ENCODE data around the gene RCOR1.
"Not testable (repeated sequence)": the region's sequence is repeated elsewhere in the genome, so short reads cannot be mapped to it uniquely, and the experiment has no call there.

RCOR1 gene

DNA sequence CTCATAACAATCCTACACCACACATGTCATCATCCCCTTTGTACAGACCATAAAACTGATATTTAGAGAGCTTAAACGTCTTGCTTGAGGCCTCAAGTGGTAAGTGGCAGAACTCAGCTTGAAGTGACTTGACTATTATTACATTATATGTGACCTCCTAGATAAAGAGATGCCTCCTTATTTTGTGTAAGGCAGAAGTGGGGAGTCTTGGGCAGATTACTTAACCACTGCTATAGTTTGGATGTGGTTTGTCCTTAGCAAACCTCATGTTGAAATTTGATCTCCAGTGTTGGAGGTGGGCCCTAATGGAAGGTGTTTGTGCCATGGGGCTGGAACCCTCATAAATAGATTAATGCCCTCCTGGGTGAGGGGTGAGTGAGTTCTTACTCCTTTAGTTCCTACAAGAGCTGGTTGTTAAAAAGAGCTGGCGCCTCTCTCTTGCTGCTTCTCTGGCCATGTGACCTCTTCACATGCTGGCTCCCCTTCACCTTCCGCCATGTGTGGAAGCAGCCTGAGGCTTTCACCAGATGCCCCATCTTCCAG is 37.4 kb downstream of the RCOR1 start:
- DNase-seq (ENCODE audit: low read depth in 2 of 2): no peak

DNA sequence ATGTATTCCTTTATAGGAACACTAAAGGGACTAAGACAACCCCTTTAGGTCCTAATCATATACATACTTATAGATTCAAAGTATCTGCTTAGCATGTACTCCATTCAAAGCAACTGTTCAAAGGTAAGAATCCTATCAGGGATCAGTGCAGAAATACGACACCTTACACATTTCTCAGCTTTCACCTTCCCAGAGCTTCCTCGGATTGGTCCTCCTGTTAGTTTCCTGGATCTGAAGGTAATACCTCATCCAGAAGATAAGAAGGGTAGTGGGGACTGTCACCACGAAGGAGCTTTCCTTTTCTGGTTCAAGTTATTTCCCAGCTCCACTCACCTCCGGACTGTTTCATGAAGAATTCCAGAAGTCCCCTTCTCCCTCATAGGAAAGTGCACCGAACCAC is 38.0 kb downstream of the RCOR1 start:
- DNase-seq (ENCODE audit: low read depth in 2 of 2): no peak

GRCh38 chr14:102630881-102631280 is 38.4 kb downstream of the RCOR1 start:
- no peak for DNase-seq (ENCODE audit: low read depth in 2 of 2)

DNA sequence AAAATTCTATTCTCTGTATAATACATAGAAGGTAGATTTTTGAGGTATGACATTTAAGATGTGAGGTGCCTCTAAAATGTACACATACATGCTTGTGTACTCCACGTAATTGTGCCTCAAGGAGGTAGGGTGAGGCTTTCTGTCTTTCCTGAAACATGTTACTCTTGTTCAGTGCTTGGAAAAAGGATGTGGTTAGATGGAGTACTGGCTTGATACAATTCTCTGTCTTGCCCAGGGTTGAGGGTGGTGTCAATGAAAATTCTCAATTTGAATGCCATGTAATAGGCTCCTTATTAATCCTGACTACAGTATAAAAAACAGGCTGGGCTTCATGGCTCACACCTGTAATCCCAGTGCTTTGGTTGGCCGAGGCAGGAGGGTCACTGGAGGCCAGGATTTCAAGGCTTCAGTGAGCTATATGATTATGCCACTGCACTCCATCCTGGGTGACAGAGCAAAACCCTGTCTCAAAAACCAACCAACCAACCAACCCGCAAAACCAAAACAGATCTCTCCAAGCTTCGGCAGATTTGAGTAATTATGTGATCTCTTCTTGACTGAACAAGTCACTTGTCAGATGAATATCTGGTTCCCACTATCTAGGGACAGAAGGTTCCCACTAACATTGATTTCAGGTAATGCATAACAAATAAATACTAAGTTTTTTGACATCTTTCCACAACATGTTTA is 41.6 kb downstream of the RCOR1 start:
- no peak for DNase-seq (ENCODE audit: low read depth in 2 of 2)

DNA sequence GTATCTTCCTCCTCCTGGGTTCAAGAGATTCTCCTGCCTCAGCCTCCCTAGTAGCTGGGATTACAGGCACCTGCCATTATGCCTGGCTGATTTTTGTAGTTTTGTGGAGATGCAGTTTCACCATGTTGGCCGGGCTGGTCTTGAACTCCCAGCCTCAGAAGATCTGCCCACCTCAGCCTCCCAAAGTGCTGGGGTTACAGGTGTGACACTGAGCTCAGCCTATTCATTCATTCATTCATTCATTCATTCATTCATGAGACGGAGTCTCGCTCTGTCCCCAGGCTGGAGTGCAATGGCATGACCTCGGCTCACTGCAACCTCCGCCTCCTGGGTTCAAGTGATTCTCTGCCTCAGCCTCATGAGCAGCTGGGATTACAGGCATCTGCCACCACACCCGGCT is 47.2 kb downstream of the RCOR1 start:
- not testable (repeated sequence) for DNase-seq (ENCODE audit: low read depth in 2 of 2)

DNA sequence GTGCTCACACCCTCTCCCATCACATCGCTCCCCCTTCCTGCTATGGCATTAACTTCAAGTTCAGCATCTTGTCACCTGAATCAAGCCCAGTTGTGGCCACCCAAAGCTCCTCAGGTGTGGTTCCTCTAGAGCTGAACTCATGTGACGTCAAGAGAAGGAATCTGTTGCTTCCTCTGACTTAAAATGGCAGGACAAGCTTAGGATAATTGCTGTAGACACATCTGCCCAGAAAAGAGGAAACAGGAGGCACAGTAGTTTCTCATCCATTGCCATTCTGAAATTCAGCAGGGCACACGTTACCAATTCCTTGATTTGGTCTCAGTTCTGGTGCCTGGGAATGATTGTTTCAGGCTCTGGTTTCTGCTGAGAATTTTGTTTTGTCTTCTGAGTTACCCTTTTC is 52.1 kb downstream of the RCOR1 start:
- no peak for DNase-seq (ENCODE audit: low read depth in 2 of 2)

GRCh38 chr14:102645746-102646440 is 53.4 kb downstream of the RCOR1 start:
- no peak for DNase-seq (ENCODE audit: low read depth in 2 of 2)

GRCh38 chr14:102646615-102647014 is 54.2 kb downstream of the RCOR1 start:
- no peak for DNase-seq (ENCODE audit: low read depth in 2 of 2)

DNA sequence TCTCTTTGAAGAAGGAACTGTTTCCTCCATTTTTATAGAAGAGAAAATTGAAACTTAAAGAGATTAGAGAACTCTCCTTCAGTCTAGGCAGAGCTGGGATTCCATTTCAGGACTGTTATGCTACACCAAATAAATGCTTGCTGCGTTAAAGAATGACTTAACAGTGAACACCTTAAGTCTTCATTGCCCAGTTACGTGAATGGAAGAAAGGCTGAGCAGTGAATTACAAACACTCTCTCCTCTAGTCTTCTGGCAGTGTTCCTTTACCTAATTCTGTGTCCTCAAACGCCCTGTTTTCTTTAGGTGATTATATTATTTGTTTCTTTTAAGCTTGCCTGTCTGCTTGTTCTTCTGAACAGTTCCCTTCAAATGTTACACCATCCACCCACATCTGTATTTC is 59.7 kb downstream of the RCOR1 start:
- DNase-seq (ENCODE audit: low read depth in 2 of 2): no peak

- DNase-seq (ENCODE audit: low read depth in 2 of 2): no peak
Measured at GRCh38 chr14:102654298-102654697, 61.8 kb downstream of the RCOR1 start.

GRCh38 chr14:102655137-102655536 is 62.7 kb downstream of the RCOR1 start:
- DNase-seq (ENCODE audit: low read depth in 2 of 2): no peak

DNA sequence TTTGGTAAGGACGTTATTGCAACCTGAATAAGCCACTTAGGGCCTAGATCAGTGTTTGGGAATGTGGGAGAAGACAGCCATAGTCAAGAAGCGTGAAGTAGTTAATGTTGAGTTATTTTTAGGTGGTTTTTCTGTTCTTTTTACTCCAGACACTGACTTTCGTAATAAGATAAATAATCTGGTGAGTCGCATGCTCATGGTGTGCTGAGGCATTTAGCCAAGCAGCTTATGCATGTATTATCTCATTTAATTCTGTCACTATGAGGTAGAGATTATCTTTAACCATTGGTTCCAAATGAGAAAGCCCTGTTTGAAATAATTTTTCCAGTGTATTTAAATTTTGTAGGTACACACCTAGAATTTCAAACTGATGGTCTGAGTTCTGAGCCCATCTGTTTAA is 67.3 kb downstream of the RCOR1 start:
- DNase-seq (ENCODE audit: low read depth in 2 of 2): no peak

DNA sequence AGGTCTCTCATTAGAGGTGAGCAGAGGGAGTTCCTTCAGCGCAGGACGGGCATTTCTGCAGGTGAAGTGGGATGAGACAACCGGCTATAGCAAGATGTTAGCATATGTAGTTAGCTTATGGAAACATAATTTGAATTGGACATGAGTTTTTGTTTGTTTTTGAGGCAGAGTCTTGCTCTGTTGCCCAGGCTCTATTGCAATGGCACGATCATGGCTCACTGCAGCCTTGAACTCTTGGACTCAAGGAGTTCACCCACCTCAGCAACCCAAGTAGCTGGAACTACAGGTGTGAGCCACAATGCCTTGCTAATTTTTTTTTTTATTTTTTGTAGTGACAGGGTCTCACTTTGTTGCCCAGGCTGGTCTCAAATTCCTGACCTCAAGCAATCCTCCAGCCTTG is 69.2 kb downstream of the RCOR1 start:
- DNase-seq (ENCODE audit: low read depth in 2 of 2): no peak

DNA sequence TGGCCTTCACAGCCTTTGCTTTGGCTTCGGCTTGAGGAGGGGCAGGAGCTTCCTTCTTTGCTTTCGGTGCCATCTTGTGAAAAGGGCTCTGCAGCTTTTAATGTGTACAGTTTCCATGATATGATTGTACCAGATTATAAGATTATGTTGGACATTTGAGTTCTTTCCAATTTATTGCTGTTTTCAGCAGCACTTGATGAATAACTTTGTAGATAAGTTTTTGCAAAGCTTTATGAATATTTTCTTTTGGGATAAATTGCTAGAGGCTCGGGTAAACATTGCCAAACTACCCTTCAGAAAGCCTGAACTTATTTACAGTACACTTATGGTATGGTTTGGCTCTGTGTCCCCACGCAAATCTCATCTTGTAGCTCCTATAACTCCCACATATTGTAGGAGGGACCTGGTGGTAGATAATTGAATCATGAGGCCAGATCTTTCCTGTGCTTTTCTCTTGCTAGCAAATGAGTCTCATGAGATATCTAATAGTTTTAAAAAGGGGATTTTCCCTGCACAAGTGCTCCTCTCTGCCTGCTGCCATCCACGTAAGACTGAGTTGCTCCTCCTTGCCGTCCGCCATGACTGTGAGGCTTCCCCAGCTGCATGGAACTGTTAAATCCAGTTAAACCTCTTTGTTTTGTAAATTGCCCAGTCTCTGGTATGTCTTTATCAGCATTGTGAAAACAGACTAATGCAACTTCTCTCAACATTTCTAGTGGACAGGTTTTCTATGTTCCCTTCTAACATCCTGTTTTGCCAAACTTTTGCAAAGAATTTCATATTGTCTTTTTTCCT is 70.4 kb downstream of the RCOR1 start:
- no peak for DNase-seq (ENCODE audit: low read depth in 2 of 2)

DNA sequence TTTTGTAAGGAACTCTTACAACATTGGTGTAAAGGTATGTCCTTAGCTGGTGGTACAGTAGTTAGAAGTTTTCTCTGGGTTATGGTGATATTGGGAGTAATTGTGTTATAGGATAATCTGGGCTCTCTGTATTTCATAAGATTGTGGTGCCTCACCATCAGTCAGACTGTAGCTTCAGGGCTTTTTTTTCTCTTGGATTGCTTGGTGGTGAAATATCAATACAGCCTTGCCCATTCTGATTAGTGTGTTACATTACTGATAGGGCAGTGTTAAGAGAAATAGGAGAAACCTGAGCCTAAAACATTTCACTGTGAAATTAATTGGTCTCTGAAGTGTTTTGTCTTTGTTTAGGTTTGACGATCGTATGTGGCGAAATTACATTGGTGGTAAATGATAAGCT is 71.0 kb downstream of the RCOR1 start:
- DNase-seq (ENCODE audit: low read depth in 2 of 2): no peak

DNA sequence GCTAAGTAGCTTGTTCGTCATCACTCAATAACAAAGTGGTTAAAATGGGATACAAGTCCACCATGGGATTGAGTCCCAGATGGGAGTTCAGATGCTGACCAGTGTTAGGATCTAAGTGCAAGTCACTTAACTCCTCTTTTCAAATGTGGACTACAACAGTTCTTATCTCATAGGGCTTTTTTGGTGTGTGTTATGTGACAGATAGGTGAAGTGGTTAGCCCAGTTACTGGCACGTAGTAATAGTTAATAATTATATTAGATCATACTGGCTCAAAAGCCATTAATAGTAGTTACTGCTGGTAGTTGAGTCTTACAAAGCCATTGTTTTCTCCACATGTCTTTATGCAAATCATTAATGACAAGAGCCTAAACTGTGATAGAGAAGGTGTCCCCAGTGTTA is 73.2 kb downstream of the RCOR1 start:
- no peak for DNase-seq (ENCODE audit: low read depth in 2 of 2)

DNA sequence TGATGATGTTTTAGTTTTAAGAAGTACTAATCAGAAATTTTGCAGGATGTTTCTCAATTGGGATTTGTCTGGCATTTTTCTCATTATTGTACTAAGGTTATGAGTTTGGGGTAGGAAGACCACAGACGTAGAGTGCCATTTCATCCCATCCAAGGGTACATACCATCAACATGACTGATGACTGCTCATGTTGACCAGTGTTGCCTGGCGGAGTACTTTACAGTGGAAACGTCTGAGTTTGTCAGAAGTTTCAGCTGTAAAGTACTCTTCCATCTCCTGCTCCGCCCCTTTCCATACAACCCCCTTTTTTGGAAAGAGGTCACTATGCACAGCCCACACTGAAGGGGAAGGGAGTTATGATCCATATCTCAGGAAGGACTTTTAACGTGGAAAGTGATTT is 74.2 kb downstream of the RCOR1 start:
- DNase-seq (ENCODE audit: low read depth in 2 of 2): no peak

- no peak for DNase-seq (ENCODE audit: low read depth in 2 of 2)
Measured at GRCh38 chr14:102667703-102668102, 75.3 kb downstream of the RCOR1 start.

- DNase-seq (ENCODE audit: low read depth in 2 of 2): no peak
Measured at GRCh38 chr14:102668291-102668873, 75.9 kb downstream of the RCOR1 start.

- no peak for DNase-seq (ENCODE audit: low read depth in 2 of 2)
Measured at GRCh38 chr14:102671410-102671809, 79.0 kb downstream of the RCOR1 start.

GRCh38 chr14:102672410-102672960 is 80.0 kb downstream of the RCOR1 start:
- no peak for DNase-seq (ENCODE audit: low read depth in 2 of 2)

DNA sequence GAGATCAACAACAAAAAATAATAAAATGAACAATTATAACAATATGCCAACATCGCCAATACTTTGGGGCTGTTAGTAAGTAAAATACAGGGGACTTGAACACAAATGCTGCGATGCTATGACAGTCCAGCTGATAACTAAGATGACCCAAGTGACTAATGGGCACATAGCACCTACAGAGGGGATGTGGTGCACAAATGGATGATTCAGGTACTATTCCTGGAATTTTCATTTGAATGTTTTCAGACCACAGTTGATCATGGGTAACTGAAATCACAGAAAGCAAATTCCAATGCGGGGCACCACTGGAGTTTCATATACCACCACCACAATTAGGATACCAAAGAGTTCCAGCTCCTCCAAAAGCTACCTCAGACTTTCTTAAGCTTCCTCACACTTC is 82.9 kb downstream of the RCOR1 start:
- no peak for DNase-seq (ENCODE audit: low read depth in 2 of 2)
